ENCODE measurements around the gene KRTAP4-16.

- TF ChIP-seq, protein P1, sequence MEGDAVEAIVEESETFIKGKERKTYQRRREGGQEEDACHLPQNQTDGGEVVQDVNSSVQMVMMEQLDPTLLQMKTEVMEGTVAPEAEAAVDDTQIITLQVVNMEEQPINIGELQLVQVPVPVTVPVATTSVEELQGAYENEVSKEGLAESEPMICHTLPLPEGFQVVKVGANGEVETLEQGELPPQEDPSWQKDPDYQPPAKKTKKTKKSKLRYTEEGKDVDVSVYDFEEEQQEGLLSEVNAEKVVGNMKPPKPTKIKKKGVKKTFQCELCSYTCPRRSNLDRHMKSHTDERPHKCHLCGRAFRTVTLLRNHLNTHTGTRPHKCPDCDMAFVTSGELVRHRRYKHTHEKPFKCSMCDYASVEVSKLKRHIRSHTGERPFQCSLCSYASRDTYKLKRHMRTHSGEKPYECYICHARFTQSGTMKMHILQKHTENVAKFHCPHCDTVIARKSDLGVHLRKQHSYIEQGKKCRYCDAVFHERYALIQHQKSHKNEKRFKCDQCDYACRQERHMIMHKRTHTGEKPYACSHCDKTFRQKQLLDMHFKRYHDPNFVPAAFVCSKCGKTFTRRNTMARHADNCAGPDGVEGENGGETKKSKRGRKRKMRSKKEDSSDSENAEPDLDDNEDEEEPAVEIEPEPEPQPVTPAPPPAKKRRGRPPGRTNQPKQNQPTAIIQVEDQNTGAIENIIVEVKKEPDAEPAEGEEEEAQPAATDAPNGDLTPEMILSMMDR (IDR thresholded peaks at IDR 0.05): no peak
- no peak for TF ChIP-seq POLR2A (IDR thresholded peaks at IDR 0.05)
Observed at GRCh38 chr17:41150026-41150425, 48.0 kb upstream of the KRTAP4-16 start.

All from lower leg skin (tissue), 3 donors.